HG02840 (cell line): ENCODE data around the gene ZNF428.
"Not testable (repeated sequence)": the region's sequence is repeated elsewhere in the genome, so short reads cannot be mapped to it uniquely, and the experiment has no call there.

Experiments used
- ATAC-seq: cut with Tn5 transposase; IDR thresholded peaks from one replicate; pipeline ENCODE4 v1.9.1; 2021; ENCODE audit warnings: mild to moderate bottlenecking, moderate library complexity, moderate number of reproducible peaks; ENCODE audit not compliant: unreplicated experiment, low FRiP score

Gene ZNF428

GRCh38 chr19:43640424-43640757, 21.0 kb upstream of the ZNF428 start:
- no peak for ATAC-seq

DNA sequence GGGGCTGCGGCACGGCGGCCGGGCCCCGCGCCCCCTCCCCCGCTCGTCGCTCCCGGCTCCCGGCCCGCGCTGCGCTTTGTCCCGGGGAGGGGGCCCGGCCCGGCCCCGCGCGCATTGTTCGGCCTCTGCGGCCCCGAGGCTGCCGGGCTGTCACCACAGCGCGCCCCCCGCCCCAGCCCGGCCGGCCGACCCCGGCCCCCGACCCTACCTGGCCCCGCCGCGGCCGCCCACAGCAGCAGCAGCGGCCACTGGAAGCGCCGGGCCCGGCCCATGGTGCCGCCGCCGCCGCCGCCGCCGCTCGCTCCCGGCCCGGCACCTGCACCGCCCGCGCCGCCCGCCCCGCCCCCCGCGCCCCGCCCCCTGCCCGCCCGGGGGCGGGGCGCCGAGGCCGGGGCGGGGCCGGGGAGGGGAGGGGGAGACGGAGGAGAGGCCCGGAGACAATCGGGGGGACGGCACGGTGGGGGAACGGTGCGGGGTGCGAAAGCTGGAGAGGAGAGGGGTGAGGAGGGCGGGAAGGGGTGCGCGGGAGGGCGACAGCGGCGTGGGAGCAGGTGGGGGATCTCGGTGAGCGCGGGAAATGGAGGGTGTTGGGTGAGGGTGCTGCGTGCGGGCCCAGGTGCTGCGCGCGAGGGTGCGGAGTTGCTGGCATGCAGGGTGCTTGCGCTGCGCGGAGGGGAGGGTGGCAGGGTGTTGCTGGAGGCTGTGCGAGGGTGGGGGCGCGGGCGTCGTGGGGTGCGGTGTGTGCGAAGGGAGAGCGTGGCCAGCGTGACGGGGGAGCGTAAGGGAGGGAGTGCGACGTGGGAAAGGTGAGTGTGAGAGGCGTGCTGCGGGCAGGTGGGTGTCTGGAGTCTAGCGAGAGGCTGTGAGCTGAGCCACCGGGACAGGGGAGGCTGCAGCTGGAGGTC, 20.3 kb upstream of the ZNF428 start, which contains the start of gene CADM4:
TSS of gene CADM4 (minus strand) at position 332 of the 905 bp plus-strand sequence. CDS start at position 272, 60 bp downstream.
- no peak for ATAC-seq

DNA sequence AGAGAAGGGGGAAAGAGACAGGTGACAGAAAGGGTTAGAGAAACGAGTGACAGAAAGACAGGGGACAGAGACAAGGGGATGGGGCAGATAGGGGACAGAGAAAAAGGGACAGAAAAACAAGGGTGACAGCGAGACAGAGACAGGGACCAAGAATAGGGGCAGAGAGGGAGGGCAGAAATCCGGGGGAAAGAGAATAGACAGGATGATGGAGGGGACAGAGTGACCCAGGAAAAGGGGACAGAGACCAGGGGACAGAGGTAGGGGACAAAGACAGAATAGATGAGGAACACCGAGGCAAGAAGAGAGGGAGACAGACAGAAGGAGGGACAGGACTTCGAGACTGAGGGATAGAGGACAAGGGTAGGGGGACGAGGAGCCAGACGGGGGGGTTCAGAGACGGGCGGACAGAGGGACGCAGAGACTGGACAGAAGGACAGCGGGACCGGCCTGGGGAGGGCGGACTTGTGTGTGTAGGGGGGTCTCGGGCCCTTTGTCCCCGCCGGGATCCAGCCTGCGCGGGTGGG, 19.6 kb upstream of the ZNF428 start:
- ATAC-seq = no peak

- ATAC-seq = no peak
Observed at GRCh38 chr19:43638214-43638994, 19.0 kb upstream of the ZNF428 start.

DNA sequence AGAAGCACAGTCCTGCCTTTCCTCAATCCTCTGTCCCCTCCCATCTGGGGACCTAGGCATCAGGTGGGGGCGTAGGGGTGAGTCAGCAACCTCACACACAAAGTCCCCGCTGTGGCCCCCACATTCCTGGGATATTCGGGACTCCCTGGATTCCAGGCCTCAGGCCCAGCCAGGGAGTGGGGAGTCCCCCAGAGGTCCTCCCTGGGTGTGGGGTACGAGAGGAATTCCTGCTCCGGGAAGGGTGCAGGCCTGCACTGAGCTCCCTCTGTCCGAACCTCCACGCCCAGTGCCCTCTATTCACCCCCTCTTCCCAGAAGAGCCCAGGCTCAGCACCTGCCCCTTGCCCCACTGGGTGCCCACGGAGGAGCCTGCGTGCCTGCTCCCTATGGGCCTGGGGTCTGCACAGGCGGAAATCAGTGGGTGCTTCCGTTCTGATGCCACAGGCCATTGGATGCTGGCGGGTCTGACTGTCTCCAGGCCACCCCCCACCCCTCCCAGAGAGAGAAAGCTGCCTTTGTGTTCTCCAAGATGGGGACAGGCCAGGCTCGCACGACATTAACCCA, 16.8 kb upstream of the ZNF428 start:
- ATAC-seq = no peak

- not testable (repeated sequence) for ATAC-seq
Observed at GRCh38 chr19:43635561-43635940, 16.1 kb upstream of the ZNF428 start.

GRCh38 chr19:43634872-43635560, 15.6 kb upstream of the ZNF428 start:
- ATAC-seq = no peak

GRCh38 chr19:43634506-43634871, 15.1 kb upstream of the ZNF428 start:
- no peak for ATAC-seq

DNA sequence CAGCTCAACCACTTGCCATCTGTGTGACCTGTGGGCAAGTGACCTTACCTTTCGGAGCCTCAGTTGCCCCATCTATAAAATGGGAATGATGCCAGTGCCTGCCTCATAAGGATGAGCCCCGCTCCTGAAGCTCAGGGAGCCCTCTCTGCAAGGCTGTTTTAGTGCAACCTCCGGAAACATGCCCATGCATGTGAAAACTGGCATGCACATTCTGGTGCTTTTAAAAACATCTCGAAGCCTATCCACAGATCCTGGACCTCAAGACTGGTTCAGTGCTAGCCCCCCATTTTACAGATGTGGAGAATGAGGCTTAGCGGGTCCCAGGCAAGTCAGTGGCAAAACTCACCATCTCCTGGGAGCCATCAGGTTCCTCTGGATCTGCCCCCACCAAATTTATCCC, 14.6 kb upstream of the ZNF428 start:
- ATAC-seq = no peak

DNA sequence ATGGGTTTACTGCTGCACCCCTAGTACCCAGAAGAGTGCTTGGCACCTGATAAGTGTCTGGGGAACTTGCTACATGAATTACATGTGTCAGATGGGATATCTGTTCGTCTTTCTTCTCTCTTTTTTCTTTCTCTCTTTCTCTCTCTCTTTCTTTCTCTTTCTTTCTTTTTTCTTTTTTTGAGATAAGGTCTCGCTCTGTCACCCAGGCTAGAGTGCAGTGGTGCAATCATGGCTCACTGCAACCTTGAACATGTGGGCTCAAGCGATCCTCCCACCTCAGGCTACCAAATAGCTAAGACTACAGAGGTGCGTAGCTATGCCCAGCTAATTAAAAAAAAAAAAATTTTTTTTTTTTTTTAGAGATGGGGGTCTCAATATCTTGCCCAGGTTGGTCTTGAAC, 14.1 kb upstream of the ZNF428 start:
- no peak for ATAC-seq

DNA sequence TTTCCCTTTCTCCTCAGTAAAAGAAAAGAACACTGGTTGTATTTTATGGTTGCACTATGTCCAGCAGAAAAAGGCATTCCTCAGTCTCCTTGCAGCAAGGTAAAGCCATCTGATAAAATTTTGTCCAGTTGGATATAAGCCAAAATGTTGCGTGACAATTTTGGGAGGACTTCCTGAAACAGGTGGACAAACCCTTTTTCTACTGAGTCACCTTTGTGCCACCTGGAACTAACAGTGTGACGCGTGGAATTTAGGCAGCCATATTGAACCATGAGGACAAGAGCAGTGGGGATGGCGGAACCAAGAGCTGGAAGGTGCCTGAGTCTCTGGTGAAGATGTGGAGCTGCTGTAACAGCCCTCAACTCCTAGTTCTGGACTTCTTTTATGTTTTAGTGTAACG, 12.1 kb upstream of the ZNF428 start:
- ATAC-seq = no peak

DNA sequence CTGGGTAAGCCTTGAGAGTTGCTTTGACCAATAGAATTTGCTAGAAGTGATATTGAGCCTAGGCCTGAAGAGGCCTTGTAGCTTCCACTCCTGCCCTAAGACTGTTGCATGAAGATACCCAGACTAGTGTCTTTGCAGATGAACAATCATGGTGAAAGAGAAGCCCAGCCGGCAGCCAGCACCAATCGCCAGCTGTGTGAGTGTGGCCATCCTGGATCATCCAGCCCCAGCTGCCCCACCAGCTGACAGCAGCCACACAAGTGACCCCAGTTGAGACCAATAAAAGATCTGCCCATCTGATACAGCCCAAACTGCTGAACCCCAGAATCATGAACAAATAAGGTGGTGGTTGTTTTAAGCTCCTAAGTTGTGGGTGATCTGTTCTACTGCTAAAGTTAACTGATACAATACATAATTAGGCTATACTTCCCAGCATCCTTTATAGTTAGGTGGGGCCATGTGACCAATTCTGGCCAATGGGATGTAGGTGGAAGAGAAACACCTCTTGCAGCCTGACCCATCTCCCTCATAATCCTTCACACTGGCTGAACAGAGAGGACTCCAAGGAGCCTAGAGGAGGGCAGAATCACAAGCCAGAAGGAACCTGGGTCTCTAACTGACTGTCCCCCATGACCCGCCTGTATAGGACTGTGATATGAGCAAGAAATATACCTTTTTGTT, 9.4 kb upstream of the ZNF428 start:
- no peak for ATAC-seq

- ATAC-seq = no peak
Observed at GRCh38 chr19:43626838-43627237, 7.4 kb upstream of the ZNF428 start.

DNA sequence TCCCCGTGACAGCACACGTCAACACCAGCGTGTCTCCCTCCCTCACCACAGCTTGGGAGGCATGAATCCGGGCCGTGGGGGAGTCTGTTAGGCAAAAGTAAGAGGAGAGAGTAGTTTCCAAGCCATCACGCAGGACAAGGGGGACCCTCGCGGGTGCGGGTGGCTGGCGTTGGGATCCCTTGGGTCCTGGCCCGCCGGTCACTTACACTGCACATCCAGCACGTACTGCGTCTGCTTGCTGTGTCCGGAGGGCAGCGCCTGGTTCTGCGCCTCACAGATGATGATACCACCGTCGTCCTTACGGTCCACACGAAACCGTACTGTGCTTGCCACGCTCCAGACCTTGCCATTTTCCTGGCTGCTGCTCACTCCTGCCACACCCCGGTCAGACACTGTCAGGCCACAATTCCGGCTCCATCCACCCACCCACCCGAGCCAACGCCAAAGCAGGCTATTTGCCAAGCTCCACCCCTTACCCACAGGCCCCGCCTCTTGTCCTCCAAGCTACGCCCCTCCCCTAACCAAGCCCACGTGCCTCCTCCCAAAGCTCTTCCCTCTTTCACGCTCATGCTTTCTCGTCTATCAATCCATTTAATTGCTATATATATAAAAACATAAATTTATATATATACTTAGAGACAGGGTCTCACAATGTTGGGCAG, 6.6 kb upstream of the ZNF428 start:
- no peak for ATAC-seq

GRCh38 chr19:43624933-43625332, 5.5 kb upstream of the ZNF428 start:
- ATAC-seq = no peak

DNA sequence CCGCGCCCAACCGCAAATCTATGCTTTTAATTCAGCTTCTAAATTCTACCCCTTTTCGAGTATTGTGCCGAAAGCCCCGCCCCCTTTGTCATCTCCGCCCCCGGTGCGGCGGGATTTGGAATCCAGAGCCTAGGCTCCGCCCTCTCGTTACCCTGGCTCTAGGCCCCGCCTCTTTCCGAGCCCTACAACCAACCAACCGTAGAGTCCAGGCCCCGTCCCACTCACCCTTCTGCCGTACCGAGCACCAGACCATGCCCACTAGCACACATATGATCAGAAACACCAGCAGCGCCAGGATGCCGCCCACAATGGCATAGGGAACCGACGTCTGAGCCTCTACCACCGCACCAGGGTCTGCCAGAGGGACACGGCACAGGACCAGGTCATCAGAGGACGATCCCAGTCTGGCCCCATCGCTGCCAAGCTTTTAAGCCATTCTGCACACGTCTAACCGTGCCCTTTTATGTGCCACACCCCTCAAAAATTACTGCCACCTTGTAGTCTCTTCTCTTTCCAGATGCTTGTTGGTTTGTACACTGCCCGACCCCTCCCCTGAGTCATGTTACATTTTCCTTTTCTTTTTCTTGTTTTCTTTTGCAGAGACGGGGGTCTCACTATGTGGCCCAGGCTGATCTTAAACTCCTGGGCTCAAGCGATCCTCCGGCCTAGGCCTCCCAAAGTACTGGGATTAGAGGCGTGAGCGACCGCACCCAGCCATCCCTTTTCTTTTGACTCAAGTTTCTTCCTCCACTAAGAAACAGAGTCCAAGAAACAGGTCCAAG, 4.7 kb upstream of the ZNF428 start:
- no peak for ATAC-seq

- no peak for ATAC-seq
Observed at GRCh38 chr19:43622956-43623355, 3.5 kb upstream of the ZNF428 start.

- ATAC-seq = no peak
Observed at GRCh38 chr19:43622070-43622469, 2.6 kb upstream of the ZNF428 start.
